Measurements from ENCODE around the gene NEURL4.

- TF ChIP-seq POLR2AphosphoS5 (IDR thresholded peaks at IDR 0.05; ENCODE audit: low read depth) (no peak), GABPA (IDR thresholded peaks at IDR 0.05; ENCODE audit: low read depth) (no peak)
- TF ChIP-seq, protein P1, sequence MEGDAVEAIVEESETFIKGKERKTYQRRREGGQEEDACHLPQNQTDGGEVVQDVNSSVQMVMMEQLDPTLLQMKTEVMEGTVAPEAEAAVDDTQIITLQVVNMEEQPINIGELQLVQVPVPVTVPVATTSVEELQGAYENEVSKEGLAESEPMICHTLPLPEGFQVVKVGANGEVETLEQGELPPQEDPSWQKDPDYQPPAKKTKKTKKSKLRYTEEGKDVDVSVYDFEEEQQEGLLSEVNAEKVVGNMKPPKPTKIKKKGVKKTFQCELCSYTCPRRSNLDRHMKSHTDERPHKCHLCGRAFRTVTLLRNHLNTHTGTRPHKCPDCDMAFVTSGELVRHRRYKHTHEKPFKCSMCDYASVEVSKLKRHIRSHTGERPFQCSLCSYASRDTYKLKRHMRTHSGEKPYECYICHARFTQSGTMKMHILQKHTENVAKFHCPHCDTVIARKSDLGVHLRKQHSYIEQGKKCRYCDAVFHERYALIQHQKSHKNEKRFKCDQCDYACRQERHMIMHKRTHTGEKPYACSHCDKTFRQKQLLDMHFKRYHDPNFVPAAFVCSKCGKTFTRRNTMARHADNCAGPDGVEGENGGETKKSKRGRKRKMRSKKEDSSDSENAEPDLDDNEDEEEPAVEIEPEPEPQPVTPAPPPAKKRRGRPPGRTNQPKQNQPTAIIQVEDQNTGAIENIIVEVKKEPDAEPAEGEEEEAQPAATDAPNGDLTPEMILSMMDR (IDR thresholded peaks at IDR 0.05; ENCODE audit: insufficient read depth, low read length): no peak
Observed at GRCh38 chr17:7309628-7310027, 19.5 kb downstream of the NEURL4 start.

Data from HL-60 (cell line).